GM18520 (cell line): ENCODE measurements around the gene ASGR1.

Source experiments
- ATAC-seq: cut with Tn5 transposase; IDR thresholded peaks from one replicate; pipeline ENCODE4 v1.9.1; 2021; ENCODE audit not compliant: unreplicated experiment

The ASGR1 gene

DNA sequence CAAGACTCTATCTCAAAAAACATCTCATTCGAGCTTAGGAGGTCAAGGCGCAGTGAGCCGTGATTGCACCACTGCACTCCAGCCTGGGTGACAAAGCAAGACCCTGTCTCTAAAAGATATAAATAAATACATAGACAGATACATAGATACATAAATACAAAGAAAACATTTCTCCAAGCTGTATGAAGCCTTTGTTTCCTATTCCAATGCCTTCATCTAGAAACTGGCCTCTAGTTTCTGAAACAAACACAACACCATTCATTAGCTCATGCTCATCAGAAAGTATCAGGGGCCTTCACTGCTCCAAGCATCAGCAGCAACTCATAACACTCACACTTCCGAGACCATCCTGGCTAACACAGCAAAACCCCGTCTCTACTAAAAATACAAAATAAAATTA, 54.2 kb downstream of the ASGR1 start:
- ATAC-seq: no peak

- no peak for ATAC-seq
These were observed 55.3 kb downstream of the ASGR1 start for GRCh38 chr17:7123844-7124243.
